HG03064 (cell line): ENCODE results near the gene SPRR2E.
"Not testable (repeated sequence)": the region's sequence is repeated elsewhere in the genome, so short reads cannot be mapped to it uniquely, and the experiment has no call there.

Source experiments
- ATAC-seq: cut with Tn5 transposase; IDR thresholded peaks from one replicate; pipeline ENCODE4 v1.9.1; 2021; ENCODE audit warnings: low read depth; ENCODE audit not compliant: unreplicated experiment

The SPRR2E gene

DNA sequence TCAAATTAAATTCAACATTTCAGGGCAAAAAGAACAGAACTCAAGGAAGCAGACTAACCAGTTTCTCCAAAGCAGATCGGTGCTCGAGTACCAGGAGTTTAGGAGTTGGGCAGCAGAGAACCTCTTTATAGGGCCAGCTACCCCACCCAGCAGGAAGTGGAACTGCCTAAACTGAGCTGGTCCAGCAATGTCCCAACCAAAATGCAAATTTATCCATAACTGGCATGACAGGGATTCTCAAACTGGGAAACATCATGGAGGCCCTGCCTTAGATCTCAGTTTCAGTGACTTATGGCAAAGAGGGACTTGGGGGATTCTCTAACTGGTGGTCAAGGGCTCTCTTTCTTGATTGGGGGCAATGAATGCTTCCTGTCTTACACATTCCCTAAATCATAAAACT is 22.8 kb downstream of the SPRR2E start, which contains the start of gene SPRR2B:
Gene SPRR2B, minus strand, starts transcription at position 101 of the 400 bp plus-strand sequence. CDS start 772 bp downstream, outside the sequence.
- ATAC-seq: no peak

DNA sequence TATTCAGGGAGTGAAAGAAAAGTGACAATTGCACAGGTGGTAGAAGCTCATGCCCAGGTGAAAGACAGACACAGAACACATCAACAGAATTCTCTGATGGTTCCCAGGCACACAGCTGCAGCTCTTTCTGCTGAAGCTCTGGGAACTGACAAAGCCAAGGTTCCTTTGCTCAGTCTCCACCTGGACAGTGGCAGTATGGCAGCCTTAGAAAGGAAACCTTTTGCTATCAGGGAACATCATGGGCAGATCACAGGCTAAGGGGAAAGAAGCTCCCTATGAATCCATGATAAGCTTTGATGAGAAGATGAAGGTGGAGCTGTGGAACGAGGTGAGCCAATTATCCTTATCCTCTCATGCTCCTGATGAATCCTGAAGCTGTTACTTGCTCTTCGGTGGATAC is 24.1 kb downstream of the SPRR2E start:
- ATAC-seq: no peak

DNA sequence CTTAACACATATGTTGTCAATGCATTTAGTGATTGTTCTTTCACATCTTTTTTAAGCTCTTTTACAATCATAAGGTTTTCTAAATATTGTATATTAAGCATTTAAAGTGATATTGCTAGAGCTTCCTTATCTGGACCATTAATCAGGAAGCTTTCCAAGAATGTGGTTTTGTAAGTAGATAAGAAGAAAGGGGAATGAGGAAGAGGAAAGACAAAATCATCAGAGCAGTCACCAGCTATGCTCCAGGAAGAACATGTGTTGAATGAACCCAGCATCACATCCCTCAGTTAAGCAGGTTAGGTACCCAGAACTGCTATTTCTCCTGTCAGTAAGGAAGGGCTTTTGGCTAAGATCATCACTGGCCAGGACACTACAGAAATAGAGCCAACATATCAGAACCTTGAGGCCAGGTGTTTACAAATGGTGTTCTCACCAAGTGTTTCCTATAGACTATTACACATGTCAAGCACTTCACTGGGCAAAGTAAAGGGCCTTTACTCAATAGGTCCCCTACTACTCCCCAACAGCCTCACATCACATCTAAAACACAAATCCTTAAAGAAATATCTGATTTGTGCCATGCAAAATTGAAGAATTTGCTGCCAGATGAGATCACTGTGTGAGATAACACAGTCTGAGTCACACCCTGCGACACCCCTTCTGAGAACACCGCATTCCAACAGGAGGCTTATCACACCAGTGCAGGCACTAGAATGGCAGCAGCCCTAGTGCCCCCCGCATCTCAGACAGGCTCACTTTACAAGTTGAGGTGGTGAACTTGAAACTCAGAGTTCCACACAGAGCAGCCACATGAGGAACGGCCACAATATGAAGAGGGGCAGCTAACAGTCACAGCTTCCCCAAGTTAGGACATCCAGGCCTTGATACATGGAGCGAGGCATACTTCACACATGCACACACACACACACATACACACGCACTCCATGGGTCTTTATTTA is 35.2 kb downstream of the SPRR2E start:
- ATAC-seq: no peak

DNA sequence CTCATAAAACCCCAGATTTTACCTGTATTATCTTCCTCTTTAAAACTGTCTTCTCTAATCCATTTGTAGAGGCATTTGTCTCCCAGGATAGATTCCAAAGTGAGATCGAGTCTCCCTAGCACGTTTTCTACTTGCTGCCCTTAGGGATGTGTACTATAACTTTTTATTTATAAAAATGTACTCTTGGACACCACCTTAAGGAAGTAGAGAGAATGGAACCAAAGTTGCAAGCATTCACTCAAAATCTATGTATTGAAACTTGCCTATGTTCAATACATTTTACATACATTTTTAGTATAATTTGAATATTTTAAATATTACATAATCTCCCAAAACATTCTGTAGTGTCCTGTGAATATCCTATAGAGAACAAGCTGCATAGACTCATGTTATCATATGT is 36.2 kb downstream of the SPRR2E start:
- no peak for ATAC-seq

DNA sequence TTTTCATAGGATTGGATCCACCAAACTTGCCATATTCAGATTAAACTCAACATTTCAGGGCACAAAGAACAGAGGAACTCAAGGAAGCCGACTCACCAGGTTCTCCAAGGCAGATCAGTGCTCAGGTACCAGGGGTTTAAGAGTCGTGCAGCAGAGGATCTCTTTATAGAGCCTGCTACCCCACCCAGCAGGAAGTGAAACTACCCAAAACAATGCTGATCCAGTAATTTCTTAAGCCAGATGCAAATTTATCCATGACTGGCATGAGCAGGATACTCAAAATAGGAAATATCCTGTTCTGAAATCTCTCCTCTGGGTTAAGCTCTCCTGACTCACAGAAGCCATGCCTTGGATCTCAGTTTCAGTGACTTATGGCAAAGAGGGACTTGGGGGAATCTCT is 37.0 kb downstream of the SPRR2E start, which contains the start of gene SPRR2A:
Gene SPRR2A, minus strand, starts transcription at position 138 of the 400 bp plus-strand sequence. CDS start 777 bp downstream, outside the sequence.
- no peak for ATAC-seq

DNA sequence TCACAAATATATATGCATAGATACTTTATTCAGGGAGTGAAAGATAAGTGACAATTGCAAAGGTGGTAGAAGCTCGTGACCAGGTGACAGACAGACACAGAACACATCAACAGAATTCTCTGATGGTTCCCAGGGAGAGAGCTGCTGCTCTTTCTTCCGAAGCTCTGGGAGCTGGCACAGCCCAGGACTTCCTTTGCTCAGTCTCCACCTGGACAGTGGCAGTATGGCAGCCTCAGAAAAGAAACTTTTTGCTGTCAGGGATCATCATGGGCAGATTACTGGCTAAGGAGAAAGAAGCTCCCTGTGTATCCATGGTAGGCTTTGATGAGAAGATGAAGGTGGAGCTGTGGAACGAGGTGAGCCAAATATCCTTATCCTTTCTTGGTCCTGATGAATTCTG is 38.2 kb downstream of the SPRR2E start:
- ATAC-seq: not testable (repeated sequence)

DNA sequence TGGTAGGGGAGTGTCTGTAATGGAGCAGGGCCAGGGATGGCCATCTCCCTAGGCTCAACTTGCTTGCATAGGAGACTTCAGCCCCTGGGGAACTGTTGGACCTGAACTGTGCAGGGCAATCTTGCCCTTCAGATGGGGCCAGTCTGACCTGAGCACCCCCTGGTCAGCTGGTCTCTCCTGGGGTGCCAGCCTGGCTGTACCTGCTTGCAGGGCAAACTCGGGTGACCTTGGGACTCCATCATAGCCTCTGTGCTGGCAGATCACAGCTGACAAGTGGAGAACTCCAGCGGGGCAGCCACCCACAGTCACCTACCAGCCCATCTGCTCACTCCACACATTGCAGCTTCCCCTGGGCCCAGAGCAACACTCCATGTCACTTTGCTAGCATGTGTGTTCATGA is 45.1 kb downstream of the SPRR2E start:
- no peak for ATAC-seq
